ENCODE data around the gene GRAPL.
"Not testable (repeated sequence)": the region's sequence is repeated elsewhere in the genome, so short reads cannot be mapped to it uniquely, and the experiment has no call there.

Gene GRAPL

DNA sequence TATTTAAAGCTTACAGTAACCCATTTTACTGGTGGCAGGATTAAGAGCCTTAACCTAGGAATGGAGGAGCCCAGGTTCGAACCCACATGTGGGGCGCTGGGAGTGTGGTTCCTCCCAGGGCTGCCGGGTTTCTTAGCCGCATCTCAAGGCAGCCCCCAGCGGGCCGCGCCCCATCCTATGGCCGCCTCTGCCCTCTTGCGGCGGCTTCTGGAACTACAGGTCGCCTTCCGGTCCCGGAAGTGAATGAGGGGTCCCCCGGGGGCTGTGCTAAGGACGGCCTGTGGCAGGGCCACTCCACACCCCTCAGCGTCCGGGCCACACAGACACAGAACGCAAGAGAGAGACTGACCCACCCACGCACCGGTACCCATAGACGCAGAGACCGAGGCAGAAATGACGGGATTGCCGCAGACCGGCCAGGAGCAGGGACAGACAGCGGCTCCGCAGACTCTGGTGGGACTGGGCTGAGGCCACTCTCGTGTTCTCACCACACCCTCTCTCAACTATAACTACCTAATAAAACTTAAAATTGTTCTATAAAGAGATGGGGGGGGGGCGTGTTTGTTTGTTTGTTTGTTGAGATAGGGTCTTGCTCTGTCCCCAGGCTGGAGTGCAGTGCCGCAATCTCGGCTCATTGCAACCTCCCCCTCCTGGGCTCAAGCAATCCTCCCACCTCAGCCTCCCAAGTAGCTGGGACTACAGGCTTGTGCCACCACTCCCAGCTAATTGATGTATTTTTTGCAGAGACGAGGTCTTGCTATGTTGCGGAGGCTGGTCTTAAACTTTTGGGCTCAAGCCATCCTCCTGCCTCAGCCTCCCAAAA, 69.2 kb downstream of the GRAPL start:
- not testable (repeated sequence) for DNase-seq

DNA sequence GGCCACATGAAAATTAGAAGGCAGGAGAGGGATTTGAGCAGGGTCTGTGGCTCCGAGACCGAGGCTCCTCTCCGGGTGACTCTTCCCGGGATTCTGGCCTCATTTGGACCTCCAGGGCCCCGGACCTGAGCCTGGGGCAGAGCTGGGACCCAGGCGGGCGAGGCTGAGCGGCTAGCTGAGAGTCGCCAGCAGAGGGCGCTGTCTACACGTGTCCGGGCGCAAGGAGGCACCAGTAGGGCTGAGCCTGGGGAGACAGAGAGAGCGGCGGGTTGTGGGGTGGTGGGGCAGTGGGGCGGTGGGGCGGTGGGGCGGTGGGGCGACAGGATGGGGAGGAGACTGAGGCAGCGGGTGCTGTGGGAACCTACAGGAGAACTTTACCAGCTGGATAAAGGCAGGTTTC, 75.1 kb downstream of the GRAPL start:
- DNase-seq: not testable (repeated sequence)

DNA sequence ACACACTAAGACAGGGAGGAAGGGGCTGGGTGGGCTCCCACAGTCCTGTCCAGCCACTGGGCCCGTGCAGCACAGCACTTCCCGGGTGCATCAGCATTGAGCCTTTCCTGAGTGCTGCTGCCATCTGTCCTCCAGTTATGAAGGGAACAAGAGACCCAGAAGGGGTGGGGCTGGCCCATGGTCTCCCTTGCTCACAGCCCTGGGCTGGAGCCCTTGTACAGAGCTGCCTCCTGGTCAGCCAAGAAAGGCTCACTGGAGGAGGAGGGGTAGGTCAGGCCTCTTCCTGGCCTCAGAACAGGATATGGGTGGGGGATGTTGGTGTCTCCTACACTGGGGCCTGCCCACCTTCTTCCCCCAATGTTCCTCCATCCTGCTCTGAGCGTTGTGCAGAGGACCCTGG, 76.0 kb downstream of the GRAPL start:
- not testable (repeated sequence) for DNase-seq
